Parathyroid adenoma (tissue), 2 donors: Measurements from ENCODE around the gene ARHGEF40.

Source experiments
- H2AFZ ChIP-seq: fragments of 300-600 bp; sonication (generic); one replicate; pipeline ENCODE4 v1.7.0; 2017; ENCODE audit warnings: antibody characterized with exemption, mild to moderate bottlenecking
- H3K27ac ChIP-seq: fragments of 300-600 bp; sonication (generic); one replicate; pipeline ENCODE4 v1.7.0; 2017
- H3K27me3 ChIP-seq: fragments of 300-600 bp; sonication (generic); one replicate; pipeline ENCODE4 v1.7.0; 2017; ENCODE audit warnings: low read length; ENCODE audit not compliant: control insufficient read depth, insufficient read depth
- H3K36me3 ChIP-seq: fragments of 300-600 bp; sonication (generic); one replicate; pipeline ENCODE4 v1.7.0; 2017; ENCODE audit warnings: low read length; ENCODE audit not compliant: control insufficient read depth, insufficient read depth
- H3K4me1 ChIP-seq: fragments of 300-600 bp; sonication (generic); one replicate; pipeline ENCODE4 v1.7.0; 2017; ENCODE audit warnings: control low read depth
- H3K4me2 ChIP-seq: fragments of 300-600 bp; sonication (generic); one replicate; pipeline ENCODE4 v1.7.0; 2017; ENCODE audit warnings: low read length
- H3K4me3 ChIP-seq: fragments of 300-600 bp; sonication (generic); one replicate; pipeline ENCODE4 v1.7.0; 2017; ENCODE audit warnings: low read depth, low read length
- H3K79me2 ChIP-seq: fragments of 300-600 bp; sonication (generic); one replicate; pipeline ENCODE4 v1.7.0; 2017; ENCODE audit warnings: control low read depth
- H3K9ac ChIP-seq: fragments of 300-600 bp; sonication (generic); one replicate; pipeline ENCODE4 v1.7.0; 2017; ENCODE audit warnings: mild to moderate bottlenecking
- H3K9me3 ChIP-seq: fragments of 300-600 bp; sonication (generic); one replicate; pipeline ENCODE4 v1.7.0; 2017; ENCODE audit warnings: low read length; ENCODE audit not compliant: control insufficient read depth
- TF ChIP-seq, protein P1 (sequence below): fragments of 300-600 bp; sonication (generic); IDR thresholded peaks from one replicate; pipeline ENCODE4 v1.7.0; 2017; ENCODE audit warnings: antibody characterized with exemption, mild to moderate bottlenecking
- donor health status: primary hyperparathyroidism.

ARHGEF40 gene

DNA sequence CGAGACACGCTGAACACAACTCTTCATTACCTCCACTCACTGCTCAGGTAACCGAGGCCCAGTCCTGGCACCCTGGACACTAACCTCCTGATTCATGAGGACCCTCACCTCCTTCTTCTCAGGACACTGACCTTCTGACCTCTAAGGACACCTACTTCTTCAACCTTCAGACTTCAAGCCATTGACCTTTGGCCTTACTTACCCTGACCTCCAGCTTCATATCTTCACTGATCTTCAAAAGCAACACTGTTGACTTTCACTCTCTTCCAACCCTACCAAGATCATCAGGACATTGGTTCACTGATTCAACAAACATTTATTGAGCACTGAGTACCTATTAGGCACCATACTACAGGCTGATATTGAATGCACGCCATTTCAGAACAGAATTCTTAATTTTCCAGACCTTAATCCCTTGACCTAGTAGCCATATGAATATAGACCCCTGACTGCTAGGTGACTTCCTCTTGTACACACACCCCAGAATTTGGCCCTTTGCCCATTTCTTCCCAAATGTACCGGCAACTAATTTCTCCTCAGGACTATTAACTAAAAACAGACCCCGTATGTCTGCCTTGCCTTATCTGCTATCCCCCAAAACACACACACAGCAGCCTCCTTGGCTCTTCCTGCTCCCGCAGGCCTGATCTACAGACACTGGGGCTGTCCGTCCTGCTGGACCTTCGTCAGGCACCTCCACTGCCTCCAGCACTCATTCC lies 5.8 kb downstream of the ARHGEF40 start:
- Histone ChIP-seq H3K36me3 (no peaks in the 10 kb centered on the region), H3K4me3 (no peak overlapping the region), H3K4me2 (no peak overlapping the region), H3K9me3 (no peaks in the 10 kb centered on the region), H3K4me1 (peaks cover 12% of the 10 kb centered on the region), H3K27me3 (no peaks in the 10 kb centered on the region), H3K27ac (no peak overlapping the region), H3K79me2 (peaks cover 12% of the 10 kb centered on the region), H2AFZ (no peak overlapping the region), H3K9ac (no peak overlapping the region)
- TF ChIP-seq, protein P1, sequence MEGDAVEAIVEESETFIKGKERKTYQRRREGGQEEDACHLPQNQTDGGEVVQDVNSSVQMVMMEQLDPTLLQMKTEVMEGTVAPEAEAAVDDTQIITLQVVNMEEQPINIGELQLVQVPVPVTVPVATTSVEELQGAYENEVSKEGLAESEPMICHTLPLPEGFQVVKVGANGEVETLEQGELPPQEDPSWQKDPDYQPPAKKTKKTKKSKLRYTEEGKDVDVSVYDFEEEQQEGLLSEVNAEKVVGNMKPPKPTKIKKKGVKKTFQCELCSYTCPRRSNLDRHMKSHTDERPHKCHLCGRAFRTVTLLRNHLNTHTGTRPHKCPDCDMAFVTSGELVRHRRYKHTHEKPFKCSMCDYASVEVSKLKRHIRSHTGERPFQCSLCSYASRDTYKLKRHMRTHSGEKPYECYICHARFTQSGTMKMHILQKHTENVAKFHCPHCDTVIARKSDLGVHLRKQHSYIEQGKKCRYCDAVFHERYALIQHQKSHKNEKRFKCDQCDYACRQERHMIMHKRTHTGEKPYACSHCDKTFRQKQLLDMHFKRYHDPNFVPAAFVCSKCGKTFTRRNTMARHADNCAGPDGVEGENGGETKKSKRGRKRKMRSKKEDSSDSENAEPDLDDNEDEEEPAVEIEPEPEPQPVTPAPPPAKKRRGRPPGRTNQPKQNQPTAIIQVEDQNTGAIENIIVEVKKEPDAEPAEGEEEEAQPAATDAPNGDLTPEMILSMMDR: no peak

GRCh38 chr14:21077672-21078071 lies 7.6 kb downstream of the ARHGEF40 start:
- peaks cover 10% of the 10 kb centered on the region for H3K79me2 ChIP-seq
- H3K27ac ChIP-seq: no peak overlapping the region
- no peak overlapping the region for H3K9ac ChIP-seq
- no peak overlapping the region for H3K4me2 ChIP-seq
- no peaks in the 10 kb centered on the region for H3K9me3 ChIP-seq
- H2AFZ ChIP-seq: no peak overlapping the region
- no peaks in the 10 kb centered on the region for H3K27me3 ChIP-seq
- H3K4me3 ChIP-seq: no peak overlapping the region
- TF ChIP-seq, protein P1: no peak
- no peaks in the 10 kb centered on the region for H3K36me3 ChIP-seq
- H3K4me1 ChIP-seq: peaks cover 2% of the 10 kb centered on the region

- Histone ChIP-seq H3K4me1 (peaks cover 2% of the 10 kb centered on the region), H2AFZ (no peak overlapping the region), H3K36me3 (no peaks in the 10 kb centered on the region), H3K79me2 (peaks cover 10% of the 10 kb centered on the region), H3K27me3 (no peaks in the 10 kb centered on the region), H3K4me3 (no peak overlapping the region), H3K9ac (no peak overlapping the region), H3K4me2 (no peak overlapping the region), H3K27ac (no peak overlapping the region), H3K9me3 (no peaks in the 10 kb centered on the region)
- TF ChIP-seq, protein P1: no peak
These were observed 8.2 kb downstream of the ARHGEF40 start for GRCh38 chr14:21078287-21078686.

DNA sequence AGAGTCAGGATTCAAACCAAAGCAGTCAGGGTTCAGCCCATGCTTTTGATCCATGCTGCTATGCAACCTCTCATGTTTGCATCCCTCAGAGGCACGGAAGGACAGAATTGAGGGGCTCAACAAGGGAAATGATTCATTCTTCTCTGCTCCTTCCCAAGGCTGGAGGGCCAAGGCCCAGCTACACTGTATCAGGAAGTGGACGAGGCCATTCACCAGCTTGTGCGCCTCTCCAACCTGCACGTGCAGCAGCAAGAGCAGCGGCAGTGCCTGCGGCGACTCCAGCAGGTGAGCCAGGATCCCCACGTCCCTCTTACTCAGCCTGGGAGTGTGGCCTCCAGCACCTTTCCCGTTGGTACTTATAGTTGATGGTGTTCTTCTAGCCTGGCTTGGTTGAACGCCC lies 8.6 kb downstream of the ARHGEF40 start:
- TF ChIP-seq, protein P1: no peak
- no peak overlapping the region for H3K27ac ChIP-seq
- H3K4me2 ChIP-seq: no peak overlapping the region
- H3K36me3 ChIP-seq: no peaks in the 10 kb centered on the region
- H3K27me3 ChIP-seq: no peaks in the 10 kb centered on the region
- H3K4me3 ChIP-seq: no peak overlapping the region
- H3K9ac ChIP-seq: no peak overlapping the region
- H3K79me2 ChIP-seq: peaks cover 10% of the 10 kb centered on the region
- H2AFZ ChIP-seq: no peak overlapping the region
- no peaks in the 10 kb centered on the region for H3K9me3 ChIP-seq
- H3K4me1 ChIP-seq: peaks cover 2% of the 10 kb centered on the region
